ENCODE measurements around the gene PHACTR4.

Gene PHACTR4

DNA sequence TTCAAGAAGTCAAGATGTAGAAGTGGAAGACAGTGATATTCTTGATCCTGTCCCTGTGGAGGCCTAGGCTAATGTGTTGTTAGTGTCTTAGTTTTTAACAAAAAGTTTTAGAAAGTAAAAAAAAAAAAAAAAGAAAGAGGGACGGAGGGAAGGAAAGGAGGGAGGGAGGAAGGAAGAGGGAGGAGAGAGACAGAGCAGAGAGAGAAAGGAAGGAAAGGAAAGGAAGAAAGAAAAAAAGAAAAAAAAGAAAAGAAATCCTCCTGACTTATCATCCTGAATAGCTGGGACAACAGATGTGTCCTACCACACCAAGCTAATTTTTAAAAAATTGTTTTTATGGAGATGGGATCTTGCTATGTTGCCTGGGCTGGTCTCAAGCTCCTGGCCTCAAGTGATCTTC lies 24.6 kb downstream of the PHACTR4 start:
- H3K27me3 ChIP-seq (ENCODE audit: control insufficient read depth, insufficient read depth, low read length, poor library complexity, severe bottlenecking), result no peaks in the 10 kb centered on the region
- no peaks in the 10 kb centered on the region for H3K36me3 ChIP-seq (ENCODE audit: control insufficient read depth, insufficient read depth, low read length)
- WGBS, 2 experiments, result 90 to 91% methylated on average over 1 of the region's 1 CpG
- H3K4me1 ChIP-seq (ENCODE audit: control insufficient read depth, insufficient read depth, low read length), result peaks cover under 1% of the 10 kb centered on the region
- H3K4me3 ChIP-seq (ENCODE audit: insufficient read depth, low read depth, low read length), result no peak overlapping the region
- H3K27ac ChIP-seq (ENCODE audit: insufficient read depth, low read depth, low read length, poor library complexity, severe bottlenecking), result no peak overlapping the region
- H3K9me3 ChIP-seq (ENCODE audit: control insufficient read depth, low read length), result no peaks in the 10 kb centered on the region

DNA sequence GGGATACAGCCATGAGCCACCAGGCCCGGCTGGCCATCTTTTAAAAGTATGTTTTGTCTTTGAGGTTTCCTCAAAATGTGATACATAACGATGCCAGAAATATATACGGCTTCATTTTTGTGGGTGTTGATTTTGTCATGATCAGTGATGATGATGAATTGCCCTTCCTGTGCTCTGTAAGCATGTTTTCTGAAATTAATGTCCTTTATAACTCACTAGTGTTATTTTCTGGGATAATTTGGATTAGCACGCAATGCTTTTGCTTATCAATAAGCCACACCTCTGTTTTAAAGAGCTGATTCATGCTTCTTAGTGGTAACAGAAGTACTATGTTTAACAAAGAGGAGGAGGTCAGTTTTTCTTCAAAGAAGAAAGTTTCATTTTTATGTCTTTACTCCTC lies 25.6 kb downstream of the PHACTR4 start:
- H3K27ac ChIP-seq (ENCODE audit: insufficient read depth, low read depth, low read length, poor library complexity, severe bottlenecking), result no peak overlapping the region
- no peaks in the 10 kb centered on the region for H3K9me3 ChIP-seq (ENCODE audit: control insufficient read depth, low read length)
- peaks cover 9% of the 10 kb centered on the region for H3K4me1 ChIP-seq (ENCODE audit: control insufficient read depth, insufficient read depth, low read length)
- no peaks in the 10 kb centered on the region for H3K36me3 ChIP-seq (ENCODE audit: control insufficient read depth, insufficient read depth, low read length)
- H3K27me3 ChIP-seq (ENCODE audit: control insufficient read depth, insufficient read depth, low read length, poor library complexity, severe bottlenecking), result no peaks in the 10 kb centered on the region
- WGBS, 2 experiments, result 98% methylated on average over 4 of the region's 4 CpGs
- no peak overlapping the region for H3K4me3 ChIP-seq (ENCODE audit: insufficient read depth, low read depth, low read length)

DNA sequence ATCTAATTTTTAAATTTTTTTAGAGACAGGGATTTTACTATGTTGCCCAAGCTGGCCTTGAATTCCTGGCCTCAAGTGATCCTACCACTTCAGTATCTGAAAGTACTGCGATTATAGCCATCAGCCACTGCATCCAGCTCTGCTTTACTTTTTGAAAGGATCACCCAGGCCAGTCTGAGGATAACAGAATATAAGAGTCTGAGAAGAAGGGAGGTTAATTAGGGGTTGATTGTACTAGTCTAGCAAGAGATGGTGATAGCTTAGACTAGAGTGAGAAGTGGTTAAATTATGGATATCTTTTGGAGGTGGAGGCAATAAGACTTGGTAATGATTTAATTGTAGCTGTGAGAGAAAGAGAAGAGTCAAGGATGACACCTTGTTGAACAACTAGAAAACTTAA lies 32.2 kb downstream of the PHACTR4 start:
- WGBS, 2 experiments, result 94 to 100% methylated on average over 1 of the region's 1 CpG

DNA sequence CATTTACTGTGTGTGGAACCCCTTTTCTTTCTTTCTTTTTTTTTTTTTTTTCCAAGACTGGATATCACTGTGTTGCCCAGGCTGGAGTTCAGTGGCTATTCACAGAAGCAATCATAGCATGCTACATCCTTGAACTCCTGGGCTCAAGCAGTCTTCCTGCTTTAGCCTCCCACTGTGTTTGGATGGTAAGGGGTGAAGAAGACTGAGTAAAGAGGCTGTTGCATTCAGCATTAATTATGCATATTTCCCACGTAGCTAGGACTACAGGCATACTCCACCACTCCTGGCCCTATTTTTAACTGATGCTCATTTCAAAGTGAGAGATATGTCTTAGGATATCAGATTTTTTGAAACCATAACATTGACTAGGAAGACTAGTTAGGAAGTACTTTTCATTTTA lies 39.5 kb downstream of the PHACTR4 start:
- peaks cover 5% of the 10 kb centered on the region for H3K4me1 ChIP-seq (ENCODE audit: control insufficient read depth, insufficient read depth, low read length)
- H3K4me3 ChIP-seq (ENCODE audit: insufficient read depth, low read depth, low read length), result no peak overlapping the region
- no peak overlapping the region for H3K27ac ChIP-seq (ENCODE audit: insufficient read depth, low read depth, low read length, poor library complexity, severe bottlenecking)
- WGBS, 2 experiments, result 88% methylated on average over 1 of the region's 1 CpG; no CpG with 5 or more reads in 1 of the 2 experiments
- no peaks in the 10 kb centered on the region for H3K36me3 ChIP-seq (ENCODE audit: control insufficient read depth, insufficient read depth, low read length)
- H3K27me3 ChIP-seq (ENCODE audit: control insufficient read depth, insufficient read depth, low read length, poor library complexity, severe bottlenecking), result no peaks in the 10 kb centered on the region
- H3K9me3 ChIP-seq (ENCODE audit: control insufficient read depth, low read length), result no peaks in the 10 kb centered on the region

More for the DNA sequence above, 32.2 kb downstream of the PHACTR4 start:
- Histone ChIP-seq H3K4me1 (ENCODE audit: control insufficient read depth, insufficient read depth, low read length) (peaks cover 13% of the 10 kb centered on the region), H3K36me3 (ENCODE audit: control insufficient read depth, insufficient read depth, low read length) (no peaks in the 10 kb centered on the region), H3K9me3 (ENCODE audit: control insufficient read depth, low read length) (no peaks in the 10 kb centered on the region), H3K27ac (ENCODE audit: insufficient read depth, low read depth, low read length, poor library complexity, severe bottlenecking) (no peak overlapping the region), H3K4me3 (ENCODE audit: insufficient read depth, low read depth, low read length) (no peak overlapping the region), H3K27me3 (ENCODE audit: control insufficient read depth, insufficient read depth, low read length, poor library complexity, severe bottlenecking) (no peaks in the 10 kb centered on the region)

DNA sequence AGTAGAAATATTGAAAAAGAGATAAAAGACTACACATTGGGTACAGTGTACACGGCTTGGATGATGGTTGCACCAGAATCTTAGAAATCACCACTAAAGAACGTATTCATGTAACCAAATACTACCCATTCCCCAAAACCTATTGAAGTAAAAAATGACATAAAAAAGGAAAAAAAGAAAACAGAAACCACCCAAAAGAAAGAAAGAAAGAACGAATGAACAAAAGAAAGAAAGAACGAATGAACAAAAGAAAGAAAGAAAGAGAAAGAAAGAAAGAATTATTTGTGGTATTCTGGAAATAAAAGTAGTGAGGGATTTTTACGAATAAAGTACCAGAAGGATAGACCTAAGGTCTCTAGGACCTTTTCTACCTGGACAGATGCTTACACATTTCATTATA lies 42.1 kb downstream of the PHACTR4 start:
- Histone ChIP-seq H3K9me3 (ENCODE audit: control insufficient read depth, low read length) (no peaks in the 10 kb centered on the region), H3K27ac (ENCODE audit: insufficient read depth, low read depth, low read length, poor library complexity, severe bottlenecking) (no peak overlapping the region), H3K36me3 (ENCODE audit: control insufficient read depth, insufficient read depth, low read length) (no peaks in the 10 kb centered on the region), H3K27me3 (ENCODE audit: control insufficient read depth, insufficient read depth, low read length, poor library complexity, severe bottlenecking) (no peaks in the 10 kb centered on the region), H3K4me1 (ENCODE audit: control insufficient read depth, insufficient read depth, low read length) (peaks cover 5% of the 10 kb centered on the region), H3K4me3 (ENCODE audit: insufficient read depth, low read depth, low read length) (no peak overlapping the region)
- WGBS, 2 experiments, result 92 to 93% methylated on average over 3 to 4 of the region's 5 CpGs

DNA sequence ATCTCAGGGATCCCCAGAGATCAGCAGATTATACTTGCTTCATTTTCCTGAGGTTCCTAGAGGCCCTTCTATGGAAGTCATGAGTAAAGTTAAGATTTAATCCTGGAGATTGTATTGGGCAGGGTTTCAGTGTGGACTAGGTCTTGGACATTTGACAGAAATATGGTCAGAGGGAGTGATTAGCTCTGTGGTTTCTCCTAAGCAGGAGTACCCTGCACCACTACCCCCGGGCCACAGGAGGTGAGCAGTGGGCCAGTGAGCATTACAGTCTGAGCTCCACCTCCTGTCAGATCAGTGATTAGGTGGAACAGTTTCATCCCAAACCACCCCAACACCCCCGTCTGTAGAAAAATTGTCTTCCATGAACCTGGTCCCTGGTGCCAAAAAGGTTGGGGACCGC lies 43.2 kb downstream of the PHACTR4 start:
- Histone ChIP-seq H3K9me3 (ENCODE audit: control insufficient read depth, low read length) (no peaks in the 10 kb centered on the region), H3K4me1 (ENCODE audit: control insufficient read depth, insufficient read depth, low read length) (peaks cover 5% of the 10 kb centered on the region), H3K4me3 (ENCODE audit: insufficient read depth, low read depth, low read length) (no peak overlapping the region), H3K27ac (ENCODE audit: insufficient read depth, low read depth, low read length, poor library complexity, severe bottlenecking) (no peak overlapping the region), H3K27me3 (ENCODE audit: control insufficient read depth, insufficient read depth, low read length, poor library complexity, severe bottlenecking) (no peaks in the 10 kb centered on the region), H3K36me3 (ENCODE audit: control insufficient read depth, insufficient read depth, low read length) (no peaks in the 10 kb centered on the region)
- 90 to 92% methylated on average over 3 of the region's 3 CpGs for WGBS, 2 experiments

DNA sequence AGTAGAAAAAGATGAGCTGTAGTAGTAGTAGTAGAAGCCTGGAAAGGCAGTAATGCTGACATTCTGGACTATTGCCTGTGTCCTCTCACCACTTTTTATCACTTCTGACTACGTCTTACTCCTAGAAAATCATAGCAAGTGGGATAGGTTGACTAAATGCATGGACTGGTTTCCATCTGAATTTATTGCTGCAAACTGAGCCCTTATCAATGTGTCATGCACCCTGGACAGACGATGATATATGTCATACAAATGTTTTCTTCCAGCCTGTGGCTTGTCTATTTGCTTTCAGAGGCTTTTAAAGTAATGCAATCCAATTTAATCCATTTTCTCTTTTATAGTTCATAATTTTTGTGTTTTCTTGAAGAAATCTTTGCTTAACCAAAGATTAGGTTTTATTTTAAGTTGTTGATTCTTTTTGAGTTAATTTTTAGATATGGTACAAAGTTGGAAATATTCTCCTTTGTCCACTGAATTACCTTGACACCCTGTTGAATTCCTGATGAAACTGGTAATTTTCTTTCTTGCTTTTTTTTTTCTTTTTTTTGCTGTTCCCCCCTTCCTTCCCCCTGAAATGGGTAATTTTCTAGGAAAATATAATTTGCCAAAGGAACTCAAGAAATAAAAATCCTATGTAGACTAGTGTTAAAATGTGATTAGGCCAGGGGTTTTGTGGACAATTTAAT lies 47.1 kb downstream of the PHACTR4 start:
- no peak overlapping the region for H3K27ac ChIP-seq (ENCODE audit: insufficient read depth, low read depth, low read length, poor library complexity, severe bottlenecking)
- H3K36me3 ChIP-seq (ENCODE audit: control insufficient read depth, insufficient read depth, low read length), result no peaks in the 10 kb centered on the region
- H3K9me3 ChIP-seq (ENCODE audit: control insufficient read depth, low read length), result no peaks in the 10 kb centered on the region
- H3K4me1 ChIP-seq (ENCODE audit: control insufficient read depth, insufficient read depth, low read length), result no peaks in the 10 kb centered on the region
- H3K27me3 ChIP-seq (ENCODE audit: control insufficient read depth, insufficient read depth, low read length, poor library complexity, severe bottlenecking), result no peaks in the 10 kb centered on the region
- WGBS, 2 experiments, result 93 to 98% methylated on average over 2 of the region's 2 CpGs
- no peak overlapping the region for H3K4me3 ChIP-seq (ENCODE audit: insufficient read depth, low read depth, low read length)

DNA sequence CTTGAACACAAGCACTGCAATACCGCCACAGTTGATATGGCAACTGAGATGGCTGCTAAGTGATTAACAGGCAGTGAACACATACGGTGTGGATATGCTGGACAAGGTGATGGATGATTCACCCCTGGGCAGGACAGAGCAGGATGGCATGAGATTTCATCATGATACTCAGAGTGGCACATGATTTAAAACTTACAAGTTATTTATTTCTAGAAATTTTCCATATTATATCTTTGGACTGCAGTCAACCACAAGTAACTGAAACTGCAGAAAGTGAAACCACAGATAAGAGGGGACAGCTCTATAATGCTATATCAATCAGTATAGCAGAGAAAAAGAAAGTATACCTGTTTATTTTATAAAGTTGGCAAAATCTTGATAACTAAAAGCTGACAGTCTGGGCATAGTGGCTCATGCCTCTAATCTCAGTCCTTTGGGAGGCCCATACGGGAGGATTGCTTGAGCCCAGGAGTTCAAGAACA lies 47.9 kb downstream of the PHACTR4 start:
- Histone ChIP-seq H3K27ac (ENCODE audit: insufficient read depth, low read depth, low read length, poor library complexity, severe bottlenecking) (no peak overlapping the region), H3K36me3 (ENCODE audit: control insufficient read depth, insufficient read depth, low read length) (no peaks in the 10 kb centered on the region), H3K9me3 (ENCODE audit: control insufficient read depth, low read length) (no peaks in the 10 kb centered on the region), H3K4me1 (ENCODE audit: control insufficient read depth, insufficient read depth, low read length) (no peaks in the 10 kb centered on the region), H3K27me3 (ENCODE audit: control insufficient read depth, insufficient read depth, low read length, poor library complexity, severe bottlenecking) (no peaks in the 10 kb centered on the region), H3K4me3 (ENCODE audit: insufficient read depth, low read depth, low read length) (no peak overlapping the region)
- 79 to 80% methylated on average over 3 of the region's 3 CpGs for WGBS, 2 experiments

DNA sequence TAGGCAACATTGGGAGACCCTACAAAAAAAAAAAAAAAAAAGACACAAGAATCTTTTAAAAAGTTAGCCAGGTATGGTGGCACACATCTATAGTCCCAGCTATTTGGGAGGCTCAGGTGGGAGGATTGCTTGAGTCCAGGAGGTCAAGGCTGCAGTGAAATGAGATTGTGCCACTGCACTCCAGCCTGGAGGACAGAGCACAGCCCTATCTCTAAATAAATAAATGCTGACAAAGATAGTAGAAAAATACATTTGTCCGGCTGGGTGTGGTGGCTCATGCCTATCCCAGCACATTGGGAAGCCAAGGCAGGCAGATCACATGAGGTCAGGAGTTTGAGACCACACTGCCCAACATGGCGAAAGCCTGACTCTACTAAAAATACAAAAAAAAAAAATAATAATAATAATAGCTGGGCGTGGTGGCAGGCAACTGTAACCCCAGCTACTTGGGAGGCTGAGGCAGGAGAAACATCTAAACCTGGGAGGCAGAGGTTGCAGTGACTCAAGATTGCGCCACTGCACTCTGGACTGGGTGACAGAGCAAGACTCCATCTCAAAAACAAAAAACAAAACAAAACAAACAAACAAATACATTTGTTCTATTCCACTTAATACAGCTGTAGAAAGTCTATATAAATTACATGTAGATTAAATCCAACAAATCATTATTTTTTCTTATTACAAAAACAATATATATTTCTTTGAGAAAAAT lies 48.5 kb downstream of the PHACTR4 start:
- Histone ChIP-seq H3K27me3 (ENCODE audit: control insufficient read depth, insufficient read depth, low read length, poor library complexity, severe bottlenecking) (no peaks in the 10 kb centered on the region), H3K4me1 (ENCODE audit: control insufficient read depth, insufficient read depth, low read length) (no peaks in the 10 kb centered on the region), H3K4me3 (ENCODE audit: insufficient read depth, low read depth, low read length) (no peak overlapping the region), H3K36me3 (ENCODE audit: control insufficient read depth, insufficient read depth, low read length) (no peaks in the 10 kb centered on the region), H3K9me3 (ENCODE audit: control insufficient read depth, low read length) (no peaks in the 10 kb centered on the region), H3K27ac (ENCODE audit: insufficient read depth, low read depth, low read length, poor library complexity, severe bottlenecking) (no peak overlapping the region)
- 89 to 93% methylated on average over 4 of the region's 4 CpGs for WGBS, 2 experiments

DNA sequence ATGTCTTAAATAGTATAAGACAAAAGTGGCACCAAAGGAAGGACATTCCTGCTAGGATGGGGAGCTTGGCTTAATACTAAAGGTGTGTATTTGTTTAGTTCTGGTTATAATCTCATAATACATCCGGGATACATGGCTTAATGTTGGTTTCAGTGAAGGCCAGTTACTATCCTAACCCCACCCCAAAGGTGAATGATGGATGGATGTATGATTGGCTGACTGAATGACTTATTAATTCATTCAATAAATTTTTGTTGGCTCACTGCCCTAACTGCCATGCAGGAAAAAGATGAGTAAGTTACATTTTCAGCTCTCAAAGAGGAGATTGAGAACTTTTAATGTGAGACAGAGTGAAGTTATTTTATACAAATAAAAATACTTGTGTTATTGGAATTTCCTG lies 52.2 kb downstream of the PHACTR4 start:
- H3K36me3 ChIP-seq (ENCODE audit: control insufficient read depth, insufficient read depth, low read length), result no peaks in the 10 kb centered on the region
- WGBS, 2 experiments, result 100% methylated on average over 1 of the region's 1 CpG; no CpG with 5 or more reads in 1 of the 2 experiments
- H3K4me1 ChIP-seq (ENCODE audit: control insufficient read depth, insufficient read depth, low read length), result no peaks in the 10 kb centered on the region
- no peak overlapping the region for H3K27ac ChIP-seq (ENCODE audit: insufficient read depth, low read depth, low read length, poor library complexity, severe bottlenecking)
- H3K9me3 ChIP-seq (ENCODE audit: control insufficient read depth, low read length), result no peaks in the 10 kb centered on the region
- H3K27me3 ChIP-seq (ENCODE audit: control insufficient read depth, insufficient read depth, low read length, poor library complexity, severe bottlenecking), result no peaks in the 10 kb centered on the region
- H3K4me3 ChIP-seq (ENCODE audit: insufficient read depth, low read depth, low read length), result no peak overlapping the region

Data from ectodermal cell (in vitro differentiated cells).